A549 (cell line): Measurements from ENCODE around the gene BEST2. TPM values are rescaled to one million over a fixed set of nuclear protein-coding genes. Genes with fewer than 3 reads are reported as not detected.
"Not testable (repeated sequence)": the region's sequence is repeated elsewhere in the genome, so short reads cannot be mapped to it uniquely, and the experiment has no call there.

Experiments used
- ATAC-seq, 2 experiments: fragments of 200-7000 bp in 1 of 2; fragments of >200 bp in 1 of 2; cut with Nextera tagmentation in 1 of 2; cut with Tn5 transposase in 1 of 2; 3 replicates each; pipeline versions ENCODE4 v1.8.0 to v1.9.1; 2018 to 2020; ENCODE audit warnings: mild to moderate bottlenecking in 1 of 2, moderate library complexity in 1 of 2
- CTCF ChIA-PET: fragments of 300-600 bp; sonication (Branson Sonifier 250); formaldehyde crosslinking; extraction: SDS; loops from one replicate; lab custom pipeline; 2021; ENCODE audit warnings: antibody characterized with exemption, inconsistent platforms; lab: Yijun Ruan, JAX
- POLR2A ChIA-PET: fragments of 350-600 bp; formaldehyde crosslinking; extraction: SDS; loops from one replicate; lab custom pipeline; 2021; ENCODE audit warnings: antibody characterized with exemption, inconsistent platforms; lab: Yijun Ruan, JAX
- DNase-seq, 2 experiments: peaks; one replicate each; pipeline versions ENCODE4 v3.0.0 to v3.0.0-alpha.2; 2011 to 2016; ENCODE audit warnings: low read depth in 1 of 2, low spot score in 1 of 2
- FAIRE-seq: peaks from 2 replicates; lab custom pipeline; 2011; peaks lifted over from hg19 to GRCh38; lab: Jason Lieb, UNC
- H3K27ac ChIP-seq, 2 experiments: fragments of >200 bp; sonication (Bioruptor Twin); formaldehyde crosslinking; 3 replicates each; pipeline ENCODE4 v1.5.1; 2016 to 2017
- H3K4me1 ChIP-seq: fragments of >200 bp; sonication (Bioruptor Twin); formaldehyde crosslinking; 3 replicates; pipeline ENCODE4 v1.6.1; 2016
- H3K4me2 ChIP-seq: fragments of >200 bp; sonication (Bioruptor Twin); formaldehyde crosslinking; 3 replicates; pipeline ENCODE4 v1.6.1; 2016
- H3K4me3 ChIP-seq: fragments of >200 bp; sonication (Bioruptor Twin); formaldehyde crosslinking; 3 replicates; pipeline ENCODE4 v1.5.1; 2016
- H3K9me3 ChIP-seq: fragments of >200 bp; sonication (Bioruptor Twin); formaldehyde crosslinking; 3 replicates; pipeline ENCODE4 v1.6.1; 2016
- E2F6 ChIP-seq: IDR thresholded peaks from 2 replicates; pipeline ENCODE4 v1.6.1; 2012; ENCODE audit warnings: low read depth, borderline replicate concordance
- ELK1 ChIP-seq: fragments of 150-350 bp; IDR thresholded peaks from 2 replicates; pipeline ENCODE4 v1.6.1; 2014; ENCODE audit warnings: low read depth, mild to moderate bottlenecking, low read length
- EP300 ChIP-seq, 2 experiments: fragments of >200 bp; sonication (Bioruptor Twin); formaldehyde crosslinking; IDR thresholded peaks; 2 replicates in 1 of 2; 3 replicates in 1 of 2; pipeline ENCODE4 v1.6.1; 2016 to 2017
- FOSB ChIP-seq: fragments of 250-450 bp; sonication (Bioruptor Pico); IDR thresholded peaks from 2 replicates; pipeline ENCODE4 v1.5.0; 2020; ENCODE audit warnings: mild to moderate bottlenecking, moderate library complexity
- FOXS1 ChIP-seq: fragments of 250-450 bp; sonication (Bioruptor Pico); IDR thresholded peaks from 2 replicates; pipeline ENCODE4 v1.5.0; 2020; ENCODE audit warnings: mild to moderate bottlenecking, moderate library complexity
- GATA3 ChIP-seq: IDR thresholded peaks from 2 replicates; pipeline ENCODE4 v1.6.1; 2012; ENCODE audit warnings: borderline replicate concordance
- HDAC2 ChIP-seq: fragments of 200-600 bp; sonication (generic); IDR thresholded peaks from 2 replicates; pipeline ENCODE4 v1.6.1; 2016
- HOXA7 ChIP-seq: fragments of 250-450 bp; sonication (Bioruptor Pico); IDR thresholded peaks from 2 replicates; pipeline ENCODE4 v1.5.0; 2020; ENCODE audit warnings: mild to moderate bottlenecking, moderate library complexity
- JUN ChIP-seq, 2 experiments: fragments of >200 bp; sonication (Bioruptor Twin); formaldehyde crosslinking; IDR thresholded peaks; 2 replicates in 1 of 2; 3 replicates in 1 of 2; pipeline ENCODE4 v1.6.1; 2016 to 2017
- KDM5A ChIP-seq: fragments of 200-600 bp; sonication (generic); IDR thresholded peaks from 2 replicates; pipeline ENCODE4 v1.6.1; 2016; ENCODE audit warnings: antibody characterized with exemption, mild to moderate bottlenecking
- MAX ChIP-seq: IDR thresholded peaks from 2 replicates; pipeline ENCODE4 v1.6.1; 2012
- MYC ChIP-seq: IDR thresholded peaks from 2 replicates; pipeline ENCODE4 v1.6.1; 2012; ENCODE audit warnings: mild to moderate bottlenecking, inconsistent platforms, low read length, improper control_type of control experiment, borderline replicate concordance
- PHF8 ChIP-seq: fragments of 200-600 bp; sonication (generic); IDR thresholded peaks from 2 replicates; pipeline ENCODE4 v1.6.1; 2016; ENCODE audit warnings: low read depth, mild to moderate bottlenecking, antibody characterized with exemption, moderate library complexity, borderline replicate concordance
- POLR2A ChIP-seq: IDR thresholded peaks from 2 replicates; pipeline ENCODE4 v1.6.1; 2012; ENCODE audit warnings: mild to moderate bottlenecking, low read length
- REST ChIP-seq: fragments of 200-600 bp; sonication (generic); IDR thresholded peaks from 2 replicates; pipeline ENCODE4 v1.6.1; 2016; ENCODE audit warnings: antibody characterized with exemption, mild to moderate bottlenecking, moderate library complexity
- SMC3 ChIP-seq: fragments of >200 bp; sonication (Bioruptor Twin); formaldehyde crosslinking; IDR thresholded peaks from 3 replicates; pipeline ENCODE4 v1.6.1; 2018; ENCODE audit warnings: inconsistent platforms
- TP53 ChIP-seq: fragments of 250-450 bp; sonication (Bioruptor Pico); IDR thresholded peaks from 2 replicates; pipeline ENCODE4 v1.5.0; 2021; ENCODE audit warnings: mild to moderate bottlenecking, moderate library complexity
- WGBS: methylation state at CpG from one replicate; pipeline ENCODE4 v1.1.6; 2017; ENCODE audit errors: missing lambda C conversion rate; 5-methylcytosine and 5-hydroxymethylcytosine counted together
- polyA plus RNA-seq, 4 experiments: library from polyadenylated mRNA; depleted of rRNA in 3 of 4; stranded (reverse); fragments of >200 nt; fragmentation: RNase III in 1 of 4; extraction: RNeasy Plus Mini Kit Qiagen cat#74134 plus additional on column Dnase treatment in 1 of 4; gene quantifications; 2 replicates in 3 of 4; 3 replicates in 1 of 4; pipeline ENCODE4 v1.2.3, GENCODE V29; 2011 to 2017

BEST2 gene
- polyA plus RNA-seq, 2 of the 4 experiments (the other 2 are of a cell fraction), result not detected

- TF ChIP-seq ELK1 (no peak), PHF8 (no peak), KDM5A (no peak)
Observed at GRCh38 chr19:12722566-12723380, 28.8 kb upstream of the BEST2 start (continued).

- CTCF ChIA-PET, result interaction anchor here (0.7 to 3.3 kb wide), 9 partner anchors 10 to 125 kb away, joined by 3 to 11 read pairs (median 4); no protein-coding TSS in a partner anchor
- Histone ChIP-seq H3K27ac (peak overlapping the region; percentile 91 to 99), H3K9me3 (no peaks in the 10 kb centered on the region), H3K4me2 (peak overlapping the region; percentile 92), H3K4me1 (peaks cover 10% of the 10 kb centered on the region; the same call in 1 of the 3 replicates), H3K4me3 (peak overlapping the region; percentile 76)
- no peak for TF ChIP-seq JUN (IDR thresholded peaks at IDR 0.05)
- TF ChIP-seq SMC3, result no peak
- TF ChIP-seq EP300 (IDR thresholded peaks at IDR 0.05), result no peak
- no peak for TF ChIP-seq POLR2A
- no peak for TF ChIP-seq HDAC2
- TF ChIP-seq FOXS1, result no peak
- no peak for TF ChIP-seq MYC
- no peak for TF ChIP-seq GATA3
- no peak for TF ChIP-seq REST
- POLR2A ChIA-PET, result interaction anchor here (0.6 to 1.5 kb wide), 3 partner anchors 11 to 30 kb away, joined by 3 to 16 read pairs (median 4); partner anchors contain the start of gene TRIR
- 0% methylated on average over 7 of the region's 7 CpGs for WGBS
- no peak for DNase-seq
- peak; percentile 5 to 9; a peak in 2 of 6 replicates for ATAC-seq
- no peak for FAIRE-seq
Observed at GRCh38 chr19:12723381-12723640, 28.3 kb upstream of the BEST2 start.

GRCh38 chr19:12723641-12724426 is 27.8 kb upstream of the BEST2 start, which contains the start of gene TNPO2:
TNPO2 (minus strand) TSS chr19:12723932; CDS start chr19:12720977, 2,955 bp downstream.
- no peak for FAIRE-seq
- peak within 1 kb of the TSS; percentile 92 for H3K4me2 ChIP-seq
- 21% methylated on average over 11 of the region's 28 CpGs for WGBS
- TF ChIP-seq E2F6 (peak; percentile 66), MAX (peak; percentile 92), POLR2A (peak; percentile 39; the same call in 1 of the 2 replicates), TP53 (CRISPR knock-in tag) (0 out of 2 replicates have a peak, but pooled peaks have one; percentile 36), JUN (IDR thresholded peaks at IDR 0.05) (peak in 1 of 2 experiments; percentile 38; a peak in 1 of 5 replicates), FOSB (CRISPR knock-in tag) (no peak), HOXA7 (no peak), PHF8 (peak; percentile 21; the same call in 1 of the 2 replicates), MYC (peak; percentile 82; the same call in 1 of the 2 replicates)
- H3K9me3 ChIP-seq, result no peaks in the 10 kb centered on the region
- peak within 1 kb of the TSS; percentile 91 to 99 for H3K27ac ChIP-seq
- peaks cover 10% of the 10 kb centered on the region; the same call in 1 of the 3 replicates for H3K4me1 ChIP-seq
- H3K4me3 ChIP-seq, result peak within 1 kb of the TSS; percentile 76
- DNase-seq, result peak; percentile 60 to 74
- peak; percentile 79 to 83 for ATAC-seq
- ChIA-PET POLR2A (interaction anchor here (0.6 to 1.5 kb wide), 2 partner anchors 10 to 30 kb away, joined by 4 to 16 read pairs; partner anchors contain the start of gene TRIR), CTCF (interaction anchor here (0.7 to 3.3 kb wide), 8 partner anchors 10 to 124 kb away, joined by 3 to 11 read pairs (median 5); no protein-coding TSS in a partner anchor)

GRCh38 chr19:12725612-12726011 is 26.0 kb upstream of the BEST2 start:
- H3K4me3 ChIP-seq, ATAC-seq, POLR2A ChIA-PET, DNase-seq, H3K4me1 ChIP-seq, H3K4me2 ChIP-seq, H3K27ac ChIP-seq, H3K9me3 ChIP-seq, FAIRE-seq: not testable (repeated sequence)
- CTCF ChIA-PET, result interaction anchor here (0.9 kb wide), 1 partner anchor 32 kb away, joined by 4 read pairs; no protein-coding TSS in a partner anchor
- 95% methylated on average over 10 of the region's 10 CpGs for WGBS
